Erythroblast (primary cell): ENCODE data around the gene SIGLEC14.

Source experiments
- GATA1 ChIP-seq: IDR thresholded peaks from 2 replicates; pipeline ENCODE4 v1.6.1; 2011; ENCODE audit warnings: low read depth, mild to moderate bottlenecking, control low read depth, low read length, moderate library complexity
- POLR2A ChIP-seq: IDR thresholded peaks from 2 replicates; pipeline ENCODE4 v1.6.1; 2011; ENCODE audit warnings: mild to moderate bottlenecking, low read length

DNA sequence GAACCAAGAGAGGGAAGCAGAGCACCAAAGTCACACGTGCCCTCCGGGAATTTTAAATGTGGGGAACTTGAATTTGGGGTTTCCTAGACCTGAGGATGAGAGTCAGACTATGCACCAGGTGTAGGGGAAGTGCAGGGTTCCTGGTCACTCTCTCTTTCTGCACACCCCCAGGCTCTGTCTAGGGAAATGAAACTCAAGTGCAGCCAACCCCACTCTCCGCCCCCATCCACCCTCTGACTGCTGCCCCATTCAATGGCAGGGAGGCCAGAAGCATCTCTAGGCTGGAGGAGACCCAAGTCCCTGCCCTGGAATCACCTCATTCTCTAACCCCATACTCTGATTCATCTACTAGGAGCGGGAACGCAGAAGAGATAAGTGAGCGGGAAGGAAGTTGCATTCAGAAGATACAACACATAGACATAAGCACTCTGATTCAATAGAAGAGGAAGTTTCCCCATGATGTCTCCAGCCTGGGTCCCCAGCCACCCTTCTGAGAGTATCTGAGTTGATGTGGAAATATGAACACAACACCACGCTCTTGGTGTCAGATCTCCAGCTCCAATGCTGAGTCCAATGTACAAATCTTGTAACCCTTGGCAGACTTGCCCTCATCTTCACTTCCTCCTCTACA, 4.7 kb upstream of the SIGLEC14 start:
- no peak for TF ChIP-seq POLR2A
- TF ChIP-seq GATA1 = no peak
